HG03342 (cell line): ENCODE data around the gene CDT1.

ENCODE experiments used
- ATAC-seq: cut with Tn5 transposase; IDR thresholded peaks from one replicate; pipeline ENCODE4 v1.9.1; 2021; ENCODE audit warnings: mild to moderate bottlenecking, moderate library complexity; ENCODE audit not compliant: unreplicated experiment

CDT1 gene

DNA sequence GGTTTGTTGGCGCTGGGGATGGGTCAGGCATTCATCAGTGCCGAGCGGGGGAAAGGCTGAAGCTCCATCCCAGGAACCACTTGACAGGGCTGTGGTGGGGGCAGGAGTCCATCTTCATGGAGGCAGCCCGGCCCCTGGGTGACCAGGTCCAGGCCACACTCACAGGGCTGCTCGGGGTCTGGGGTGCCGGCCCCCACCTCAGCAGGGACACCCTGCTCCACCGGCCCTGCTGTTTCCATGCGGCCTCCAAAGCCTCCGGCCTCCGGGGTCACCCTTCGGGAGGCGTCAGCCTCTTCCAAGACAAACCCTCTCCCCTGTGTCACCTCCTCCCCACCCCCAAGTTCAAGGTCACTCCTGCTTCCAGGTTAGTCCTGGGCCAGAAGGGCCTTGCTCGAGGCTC lies 31.1 kb downstream of the CDT1 start:
- ATAC-seq = no peak

DNA sequence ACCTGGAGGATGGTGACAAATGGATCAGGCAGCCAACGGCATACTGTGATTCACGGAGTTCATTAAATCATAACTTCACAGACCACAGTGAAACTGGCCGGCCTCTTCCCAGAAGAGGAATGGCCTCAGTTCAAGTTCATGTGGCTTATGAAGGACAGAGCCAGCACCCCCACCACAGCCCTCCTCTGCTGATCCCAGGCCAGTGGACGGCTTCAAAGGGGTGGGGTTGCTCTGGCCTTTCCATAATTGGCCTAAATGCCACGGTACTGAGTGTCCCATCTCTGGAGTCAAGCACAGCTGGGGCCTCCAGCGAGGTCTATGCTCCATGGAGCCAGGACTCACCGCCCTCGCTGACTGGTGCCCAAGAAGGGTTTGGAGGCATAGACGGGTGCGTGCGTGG lies 31.8 kb downstream of the CDT1 start:
- no peak for ATAC-seq

DNA sequence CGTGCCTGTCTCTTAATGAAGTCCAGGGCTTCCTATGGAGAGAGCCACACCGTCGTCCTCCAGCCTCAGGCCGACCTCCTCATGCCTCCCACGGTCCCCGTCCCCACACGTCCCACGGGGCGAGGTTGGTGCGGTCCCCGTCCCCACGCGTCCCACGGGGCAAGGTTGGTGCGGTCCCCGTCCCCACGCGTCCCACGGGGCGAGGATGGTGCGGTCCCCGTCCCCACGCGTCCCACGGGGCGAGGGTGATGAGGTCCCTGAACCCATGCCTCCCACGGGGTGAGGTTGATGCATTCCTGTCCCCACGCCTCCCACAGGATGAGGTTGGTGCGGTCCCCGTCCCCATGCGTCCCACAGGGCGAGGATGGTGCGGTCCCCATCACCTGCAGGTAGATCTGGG lies 32.2 kb downstream of the CDT1 start:
- no peak for ATAC-seq

DNA sequence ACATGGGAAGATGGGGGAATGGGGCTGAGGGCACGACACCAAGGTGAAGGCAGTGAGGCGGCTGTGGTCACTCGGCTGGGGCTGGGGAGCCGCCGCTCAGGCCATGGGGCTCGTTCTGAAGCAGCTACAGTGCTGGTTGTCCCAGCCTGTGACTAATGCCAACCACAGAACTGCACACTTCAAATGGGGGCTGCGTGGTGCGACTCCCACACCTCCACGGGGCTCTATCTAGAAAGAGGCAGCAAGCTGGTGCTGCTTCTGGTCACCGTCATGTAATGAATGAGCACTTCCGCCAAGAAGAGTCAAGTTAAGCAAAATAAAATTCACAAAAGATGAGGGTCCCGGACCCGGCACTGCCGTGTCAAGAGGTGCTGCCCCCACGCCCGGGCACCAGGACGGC lies 33.2 kb downstream of the CDT1 start:
- no peak for ATAC-seq

DNA sequence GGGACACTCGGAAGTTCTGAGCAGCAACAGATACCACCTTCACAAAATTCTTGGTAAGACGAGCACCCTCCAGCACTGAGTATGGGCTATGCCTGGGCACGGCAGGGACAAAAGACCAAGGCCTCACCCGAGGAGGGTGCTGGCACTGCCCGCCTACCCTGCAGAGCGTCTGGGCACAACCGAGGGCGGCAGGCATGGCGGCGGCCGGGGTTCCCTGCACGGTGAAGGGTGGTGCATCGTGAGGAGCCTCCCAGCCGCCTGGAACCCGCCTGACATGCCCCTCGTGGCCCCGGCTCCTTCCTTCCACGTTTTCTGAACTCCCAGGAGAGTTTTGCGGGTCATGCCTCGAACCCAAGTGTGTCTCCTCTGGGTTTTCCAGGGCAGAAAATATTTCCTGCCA lies 34.2 kb downstream of the CDT1 start:
- no peak for ATAC-seq

DNA sequence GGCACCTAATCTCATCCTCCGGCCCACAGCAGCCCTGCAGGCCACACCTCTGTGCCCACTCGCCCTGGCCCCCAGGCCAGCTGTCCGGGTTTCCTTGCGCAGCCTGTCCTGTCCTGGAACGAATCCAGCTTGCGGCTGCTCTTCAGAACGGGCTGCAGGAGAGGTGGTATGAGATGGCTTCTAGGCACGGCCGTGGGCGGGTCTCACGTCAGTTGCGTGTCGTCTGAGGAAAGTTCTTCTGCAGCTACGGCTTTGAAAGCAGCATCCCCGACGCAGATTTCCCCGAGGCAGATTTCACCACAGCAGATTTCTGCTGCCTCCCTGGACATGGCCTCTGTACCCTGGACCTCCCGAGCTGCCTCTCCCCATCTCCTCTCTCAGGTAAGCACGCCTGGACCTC lies 35.0 kb downstream of the CDT1 start:
- no peak for ATAC-seq

DNA sequence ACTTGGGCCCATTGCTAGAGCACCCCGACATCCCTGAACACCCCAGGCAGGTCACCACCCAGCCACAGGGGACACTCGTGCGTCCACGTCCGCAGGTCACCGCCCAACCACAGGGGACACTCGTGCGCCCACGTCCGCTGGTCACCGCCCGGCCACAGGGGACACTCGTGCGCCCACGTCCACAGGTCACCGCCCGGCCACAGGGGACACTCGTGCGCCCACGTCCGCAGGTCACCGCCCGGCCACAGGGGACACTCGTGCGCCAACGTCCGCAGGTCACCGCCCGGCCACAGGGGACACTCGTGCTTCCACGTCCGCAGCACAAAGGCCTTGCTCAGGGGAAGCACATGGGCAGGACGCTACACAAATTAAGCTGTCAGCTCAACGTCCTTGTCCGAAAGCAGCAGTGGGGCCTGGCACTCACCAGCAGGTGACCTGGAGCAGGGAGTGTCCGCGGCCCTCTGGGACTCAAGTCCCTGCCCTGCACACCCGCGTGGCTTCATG lies 35.5 kb downstream of the CDT1 start:
- ATAC-seq = no peak

DNA sequence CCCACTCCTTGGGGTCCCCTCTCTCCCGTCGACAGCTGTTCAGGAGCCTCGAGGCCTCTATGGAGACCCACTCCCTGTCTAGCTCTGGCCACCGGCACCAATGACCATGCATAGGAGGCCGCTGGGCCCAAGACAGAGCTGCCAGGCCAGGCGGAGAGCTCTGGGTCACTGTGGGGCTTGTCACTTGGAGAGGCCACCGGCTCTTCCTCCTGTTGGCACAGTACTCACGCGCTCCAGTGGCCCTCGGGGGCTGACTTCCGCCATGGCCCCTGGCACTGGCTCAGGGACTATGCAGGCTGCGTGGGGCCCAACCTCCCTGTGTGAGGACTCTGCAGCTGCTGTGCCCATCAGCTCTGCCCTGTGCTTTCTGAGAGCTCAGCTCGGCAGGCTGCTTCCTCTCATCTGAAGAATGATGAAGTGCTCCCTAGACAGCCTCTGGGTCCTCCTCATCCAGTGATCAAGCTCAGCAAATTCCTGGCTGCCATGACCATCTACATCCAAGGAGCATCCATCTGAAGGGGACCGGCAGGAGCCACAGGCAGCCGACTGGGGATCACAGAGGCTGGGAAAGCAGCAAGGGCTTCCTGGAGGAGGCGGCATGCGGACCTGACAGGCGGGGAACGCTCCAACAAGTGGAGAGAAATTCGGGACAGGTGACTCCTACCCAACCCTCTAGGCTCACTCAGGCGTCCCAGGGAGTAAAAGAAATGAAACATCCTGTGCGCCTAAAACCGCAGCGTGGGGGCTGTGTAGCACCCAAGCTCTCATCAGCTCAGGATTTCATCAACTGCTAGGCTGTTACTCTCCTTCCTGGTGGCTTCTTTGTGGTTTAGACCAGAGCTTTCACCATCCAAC lies 36.4 kb downstream of the CDT1 start:
- no peak for ATAC-seq

DNA sequence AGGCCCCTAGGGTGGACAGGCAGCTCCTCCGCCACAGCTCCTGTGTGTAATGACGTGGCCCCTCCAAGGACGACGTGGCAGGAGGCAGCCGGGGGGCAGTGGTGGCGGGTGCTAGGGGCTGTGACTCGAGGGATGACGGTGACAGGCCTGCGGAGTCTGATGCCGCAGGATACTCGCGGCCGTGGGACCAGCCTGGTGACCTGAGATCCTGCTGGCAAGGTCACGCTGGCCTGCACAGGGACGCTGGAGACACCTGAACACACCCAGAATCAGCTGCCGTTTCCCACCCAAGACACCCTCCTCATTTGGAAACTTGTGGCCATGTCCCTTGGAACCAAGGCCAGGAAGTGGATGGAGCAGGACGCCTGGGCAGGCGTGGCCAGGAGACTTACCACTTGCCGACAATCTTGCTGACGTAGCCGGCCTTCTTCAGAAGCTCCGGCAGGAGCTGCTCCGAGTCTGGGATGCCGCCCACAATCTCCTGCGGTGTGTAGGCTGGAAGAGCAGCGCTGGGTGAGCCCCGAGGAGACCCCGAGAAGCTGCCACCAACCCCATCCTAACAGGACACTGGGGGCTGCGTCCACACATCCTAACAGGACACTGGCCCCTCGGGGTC lies 37.1 kb downstream of the CDT1 start:
- no peak for ATAC-seq

DNA sequence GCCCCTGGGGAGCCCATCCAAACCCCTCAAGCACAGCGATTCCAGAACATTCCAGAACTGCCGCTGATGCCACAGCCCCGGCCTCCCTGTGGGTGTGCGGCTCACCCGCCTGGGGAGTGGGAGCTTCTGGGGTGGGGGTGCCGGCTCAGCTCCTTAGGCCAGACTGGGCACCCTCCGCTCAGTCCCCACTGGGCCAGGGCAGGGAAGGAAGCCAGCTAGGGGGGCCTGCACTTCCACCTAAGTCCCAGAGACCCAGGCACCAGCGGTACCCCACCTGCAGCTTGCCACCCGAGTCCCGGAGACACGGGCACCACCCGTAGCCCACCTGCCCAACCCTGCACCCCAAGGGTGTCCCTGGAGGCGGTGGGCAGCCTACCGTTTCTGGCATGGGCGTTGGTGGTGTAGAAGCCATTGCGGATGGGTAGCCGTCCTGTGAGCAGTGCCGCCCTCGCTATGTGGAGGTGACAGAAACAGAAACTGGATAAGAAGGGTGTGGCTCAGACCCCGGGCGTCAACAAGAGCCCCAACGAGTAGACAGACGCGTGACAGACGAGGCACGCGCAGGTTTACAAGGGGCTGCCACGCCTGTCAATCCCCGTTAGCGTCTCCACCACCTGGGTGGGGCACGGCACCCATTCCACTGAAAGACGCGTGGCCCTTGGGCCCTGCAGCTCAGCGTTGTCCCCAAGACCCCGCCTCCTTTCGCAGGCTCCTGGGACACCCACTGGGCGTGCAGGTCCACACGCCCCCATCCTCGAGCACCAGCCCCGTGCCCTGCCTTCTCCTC lies 38.1 kb downstream of the CDT1 start:
- no peak for ATAC-seq

DNA sequence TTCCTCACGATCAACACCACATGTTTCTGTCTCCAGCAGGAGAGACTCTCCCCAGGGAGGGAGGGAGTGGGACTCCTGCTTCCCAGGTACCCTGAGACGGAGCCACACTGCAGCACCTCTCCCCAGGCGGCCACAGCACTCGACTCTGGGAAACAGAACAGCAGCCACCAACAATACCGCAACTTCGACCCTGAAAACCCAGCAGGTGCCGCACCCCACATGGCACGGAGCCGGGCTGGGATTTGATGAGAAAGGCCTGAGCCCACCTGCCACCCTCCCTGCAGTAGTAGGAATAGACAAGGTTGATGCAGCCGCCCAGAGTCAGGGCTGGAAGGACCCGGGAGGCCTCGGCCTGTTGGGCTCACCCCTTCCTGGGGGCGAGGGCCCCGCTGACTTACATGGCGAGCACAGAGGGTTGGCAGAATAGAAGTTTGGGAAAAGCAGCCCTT lies 38.7 kb downstream of the CDT1 start:
- no peak for ATAC-seq

DNA sequence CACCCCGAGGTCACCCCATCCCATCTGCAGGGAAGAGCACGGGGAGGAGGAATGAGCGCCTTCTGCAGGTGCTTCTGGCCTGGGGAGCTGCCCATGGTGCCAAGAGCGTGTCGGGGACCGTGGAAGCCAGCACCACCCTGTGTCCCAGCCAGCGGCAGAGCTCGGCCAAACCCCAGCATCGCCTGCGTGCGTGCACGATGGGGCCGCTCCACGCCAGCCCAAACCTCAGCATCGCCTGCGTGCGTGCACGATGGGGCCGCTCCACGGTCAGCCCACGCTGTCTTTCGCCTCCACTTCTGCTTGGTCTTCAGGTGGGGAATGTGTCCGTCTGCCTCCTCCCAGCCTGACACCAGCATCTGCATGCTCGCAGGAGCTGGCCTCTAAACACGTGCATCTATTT lies 39.2 kb downstream of the CDT1 start:
- no peak for ATAC-seq

DNA sequence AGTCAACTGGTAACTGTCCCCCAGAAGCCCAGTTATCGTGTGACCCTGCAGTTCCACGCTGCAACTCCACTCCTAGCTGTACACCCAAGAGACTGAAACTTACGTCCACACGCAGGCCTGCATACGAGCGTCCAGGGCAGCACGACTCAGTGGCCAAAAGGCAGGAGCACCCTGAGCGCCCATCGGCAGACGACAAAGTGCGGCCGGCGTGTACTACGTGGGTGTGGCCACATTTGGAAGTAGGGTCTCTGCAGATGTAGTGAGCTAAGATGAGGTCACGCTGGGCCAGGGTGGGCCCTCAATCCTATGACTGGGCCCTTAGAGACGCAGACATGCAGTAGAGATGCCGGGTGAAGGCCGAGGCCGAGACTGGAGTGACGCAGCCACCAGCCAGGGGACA lies 39.7 kb downstream of the CDT1 start:
- no peak for ATAC-seq

DNA sequence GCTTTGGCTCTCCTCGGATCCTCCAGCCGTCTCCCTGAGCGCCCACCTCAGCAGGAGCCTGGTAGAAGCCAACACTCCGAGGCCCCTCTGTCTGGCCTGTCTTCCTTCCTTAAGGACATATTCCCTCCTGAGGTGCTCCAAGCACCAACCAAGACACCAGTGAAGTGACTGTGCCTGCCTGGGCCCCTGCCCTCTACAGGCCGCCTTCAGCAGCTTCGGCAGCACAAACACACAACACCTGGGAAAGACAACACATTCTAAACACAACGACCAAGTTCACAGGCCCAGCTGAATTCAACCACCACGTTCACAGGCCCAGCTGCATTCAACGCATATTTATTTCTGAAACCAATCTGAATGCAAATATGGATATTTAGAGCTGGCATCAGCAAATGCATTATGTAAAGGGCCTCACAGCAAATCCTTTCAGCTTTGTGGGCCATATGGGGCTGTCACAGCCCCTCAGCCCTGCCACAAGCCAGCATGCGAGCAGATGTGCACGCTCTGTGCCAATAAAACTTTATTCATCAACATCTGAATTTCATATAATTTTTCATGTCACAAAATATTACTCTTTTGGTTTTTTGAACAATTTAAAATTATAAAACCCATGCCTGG lies 40.9 kb downstream of the CDT1 start:
- no peak for ATAC-seq

DNA sequence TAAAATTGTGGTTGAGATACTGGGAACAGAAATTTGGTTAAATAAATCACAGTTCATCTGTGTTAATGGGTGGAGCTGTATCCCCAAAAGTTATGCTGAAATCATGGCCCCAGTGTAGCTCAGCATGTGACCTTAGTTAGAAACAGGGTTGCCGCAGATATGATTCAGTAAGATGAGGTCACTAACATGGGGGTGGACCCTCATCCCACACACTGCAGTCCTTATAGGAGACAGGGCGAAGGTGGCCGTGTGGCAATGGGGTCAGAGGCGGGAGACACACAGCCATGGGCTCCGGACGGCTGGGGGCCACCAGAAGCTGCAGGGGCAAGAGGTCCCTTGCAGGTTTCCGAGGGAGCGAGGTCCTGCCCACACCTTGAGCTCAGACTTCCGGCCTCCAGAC lies 42.5 kb downstream of the CDT1 start:
- no peak for ATAC-seq

DNA sequence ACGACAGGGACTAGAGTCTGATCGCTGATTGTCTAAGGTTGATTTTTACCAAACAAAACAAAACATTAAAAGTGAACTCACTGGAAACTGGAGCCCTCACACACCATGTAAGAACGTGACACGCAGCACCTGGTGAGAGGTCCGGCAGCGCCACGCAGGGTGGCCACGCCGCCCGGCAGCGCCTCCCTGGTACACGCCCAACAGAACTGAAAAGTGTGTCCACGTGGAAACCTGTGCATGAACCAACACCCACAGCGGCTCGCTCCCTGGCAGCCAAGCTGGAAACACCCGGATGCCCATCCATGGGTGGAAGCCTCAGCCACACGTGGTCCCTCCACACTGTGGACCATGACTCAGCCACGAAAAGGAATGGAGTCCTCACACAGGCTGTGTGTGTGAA lies 44.1 kb downstream of the CDT1 start:
- no peak for ATAC-seq

DNA sequence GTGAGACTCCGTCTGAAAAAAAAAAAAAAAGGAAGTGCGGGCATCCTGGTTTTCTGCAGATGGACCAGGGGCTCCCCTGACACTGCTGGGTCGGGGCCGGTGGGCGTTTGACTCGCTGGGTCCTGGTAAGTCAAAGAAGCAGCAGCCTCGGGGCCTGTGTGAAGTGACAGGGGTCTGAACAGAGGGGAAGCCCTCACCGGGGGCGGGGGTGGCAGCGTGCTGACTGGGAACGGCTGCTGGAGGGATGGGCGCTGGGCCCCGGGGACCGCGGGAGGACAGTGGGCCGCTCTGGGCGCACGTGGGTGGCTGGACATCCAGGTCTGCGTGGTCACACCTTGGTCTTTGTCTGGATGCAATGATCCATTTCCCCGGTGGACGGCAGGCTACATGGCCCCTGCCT lies 45.0 kb downstream of the CDT1 start:
- no peak for ATAC-seq

DNA sequence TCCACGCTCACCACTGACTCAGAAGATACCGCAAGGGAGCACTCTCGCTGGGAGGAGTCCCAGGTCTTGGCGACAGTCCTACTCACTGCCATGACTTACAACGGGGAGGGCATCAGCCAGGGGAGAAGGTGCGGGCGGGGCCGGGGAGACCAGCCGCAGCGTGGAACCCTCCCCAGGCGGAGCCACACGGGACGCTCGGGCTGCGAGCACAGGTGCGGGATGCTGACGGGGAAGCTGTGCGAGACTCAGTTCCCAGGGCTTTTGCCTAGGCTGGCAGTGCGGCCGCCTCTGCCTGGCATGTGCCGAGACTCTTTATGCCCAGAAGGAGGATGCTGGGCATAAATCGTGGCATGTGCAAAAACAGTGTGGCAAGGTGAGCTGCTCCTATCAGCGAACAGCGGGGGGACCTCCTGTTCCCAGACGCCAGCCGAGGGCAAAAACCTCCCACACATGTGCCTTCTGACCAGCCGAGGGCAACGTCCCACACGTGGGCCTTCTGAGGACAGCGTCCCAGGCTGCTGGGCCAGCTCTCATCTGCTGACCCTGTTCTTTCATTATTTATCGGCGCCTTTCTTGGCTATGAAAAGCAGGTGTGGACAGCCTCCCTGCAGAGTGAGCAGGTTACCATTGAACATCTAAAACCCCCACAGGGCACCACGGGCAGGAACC lies 47.1 kb downstream of the CDT1 start:
- no peak for ATAC-seq

DNA sequence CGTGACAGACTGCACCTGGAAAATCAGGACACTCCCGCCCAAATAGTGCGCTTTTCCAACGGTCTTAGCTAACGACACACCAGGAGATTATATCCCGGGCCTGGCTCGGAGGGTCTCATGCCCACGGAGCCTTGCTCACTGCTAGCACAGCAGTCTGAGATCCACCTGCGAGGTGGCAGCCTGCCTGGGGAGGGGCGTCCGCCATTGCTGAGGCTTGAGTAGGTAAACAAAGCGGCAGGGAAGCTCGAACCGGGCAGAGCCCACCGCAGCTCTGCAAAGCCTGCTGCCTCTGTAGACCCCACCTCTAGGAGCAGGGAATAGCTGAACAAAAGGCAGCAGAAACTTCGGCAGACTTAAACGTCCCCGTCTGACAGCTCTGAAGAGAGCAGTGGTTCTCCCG lies 48.0 kb downstream of the CDT1 start:
- ATAC-seq = no peak

DNA sequence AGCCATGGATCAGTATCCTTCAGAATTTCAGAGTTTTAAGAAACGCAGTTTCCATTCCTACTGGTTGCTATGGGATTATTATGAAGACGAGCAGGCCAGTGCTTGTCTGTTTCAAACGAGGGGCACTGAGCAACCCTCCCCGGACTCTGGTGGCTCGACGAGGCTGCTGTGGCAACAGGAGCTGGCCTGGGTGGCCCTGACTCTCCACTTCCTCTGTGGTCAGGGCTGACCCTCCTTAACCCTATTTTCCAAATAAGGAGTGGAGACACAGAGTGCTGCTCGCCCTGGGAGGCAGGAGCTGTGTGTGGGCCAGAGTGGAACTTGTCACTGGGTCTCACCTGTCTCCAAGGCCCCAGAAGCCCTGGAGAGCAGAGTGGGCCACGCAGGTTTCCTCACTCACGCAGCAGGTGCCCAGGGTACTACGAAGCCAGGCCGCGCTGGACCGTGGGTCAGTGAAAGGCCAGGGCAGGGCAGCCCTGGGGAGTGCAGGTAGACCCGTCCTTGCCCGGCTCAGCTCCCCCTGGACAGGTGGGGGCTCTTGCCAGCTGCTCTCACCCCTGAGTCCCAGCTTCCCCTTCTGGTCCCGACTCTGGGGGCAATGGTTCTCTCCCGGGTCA lies 49.8 kb downstream of the CDT1 start:
- ATAC-seq = no peak
